Nephron (organoid): ENCODE data around the gene AMBP.

Experiments used
- H3K27ac Mint-ChIP-seq, 3 experiments: 2 replicates each; pipeline ENCODE4 v1.8.0; 2020; ENCODE audit warnings: mixed read lengths in 3 of 3, mild to moderate bottlenecking in 2 of 3, moderate library complexity in 1 of 3
- H3K27me3 Mint-ChIP-seq: 2 replicates; pipeline ENCODE4 v1.8.0; 2021; ENCODE audit warnings: low read depth, mild to moderate bottlenecking, moderate library complexity, mixed read lengths
- H3K36me3 Mint-ChIP-seq: 2 replicates; pipeline ENCODE4 v1.8.0; 2020; ENCODE audit warnings: low read depth, mixed read lengths
- H3K4me1 Mint-ChIP-seq: 2 replicates; pipeline ENCODE4 v1.8.0; 2020; ENCODE audit warnings: mixed read lengths
- H3K4me3 Mint-ChIP-seq, 3 experiments: 2 replicates each; pipeline ENCODE4 v1.8.0; 2020; ENCODE audit warnings: mild to moderate bottlenecking in 3 of 3, mixed read lengths in 3 of 3, moderate library complexity in 2 of 3
- H3K9me3 Mint-ChIP-seq: 2 replicates; pipeline ENCODE4 v1.8.0; 2020; ENCODE audit warnings: mixed read lengths
- TF ChIP-seq, protein P1 (sequence below), 3 experiments: fragments of 200-600 bp; sonication (generic); IDR thresholded peaks; one replicate each; pipeline ENCODE4 v1.5.0; 2021; ENCODE audit warnings: antibody characterized with exemption in 3 of 3; ENCODE audit not compliant: unreplicated experiment in 3 of 3

Gene AMBP

DNA sequence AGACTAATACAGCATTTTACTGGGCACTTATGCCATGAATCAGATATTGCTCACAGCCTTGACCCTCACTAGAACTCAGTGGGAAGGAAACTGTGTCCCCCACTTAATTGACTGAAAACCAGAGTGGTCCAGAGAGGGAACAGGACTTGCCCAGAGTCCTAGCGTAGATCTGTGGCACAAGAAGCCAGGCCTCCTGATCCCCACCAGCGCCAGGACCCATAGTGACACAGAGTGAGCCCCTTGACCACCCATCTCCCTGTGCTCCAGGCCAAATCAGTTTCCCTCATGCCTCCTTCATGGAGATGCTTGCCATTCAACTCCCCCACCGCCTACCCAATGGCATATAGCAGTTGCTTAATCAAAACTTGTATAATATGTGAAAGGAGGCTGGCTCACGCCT, 12.7 kb upstream of the AMBP start:
- Mint-ChIP-seq H3K36me3 (peaks cover 4% of the 10 kb centered on the region), H3K27me3 (peaks cover 18% of the 10 kb centered on the region)

DNA sequence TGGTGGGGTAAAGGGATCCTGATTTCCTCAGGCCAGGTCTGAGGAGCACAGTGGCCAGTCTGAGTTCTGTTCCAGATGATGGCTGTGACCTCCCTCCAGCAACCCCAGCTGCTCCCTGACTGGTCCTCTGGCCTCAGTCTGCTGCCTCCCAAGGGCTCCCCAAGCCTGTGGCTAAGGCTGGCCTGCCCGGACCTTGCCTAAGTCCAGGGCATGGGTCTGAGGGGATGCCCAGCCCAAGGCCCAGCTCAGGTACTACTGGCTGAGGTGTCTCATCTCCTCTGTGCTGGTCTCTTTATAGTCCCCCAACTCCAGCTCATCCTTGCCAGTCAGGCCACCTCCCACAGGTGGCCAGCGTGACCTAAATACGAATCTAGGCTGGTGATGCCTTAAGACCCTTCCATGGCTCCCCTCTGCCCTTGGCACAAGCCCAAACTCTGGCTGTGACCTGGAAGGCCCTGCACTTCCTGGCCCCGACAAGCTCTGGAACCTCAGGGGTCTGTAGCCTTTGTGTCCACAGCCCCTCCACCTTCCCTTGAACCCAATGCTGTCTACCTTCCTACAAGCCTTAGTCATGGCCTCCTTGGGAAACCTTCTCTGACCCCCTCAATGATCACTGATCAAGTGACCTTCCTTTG, 11.2 kb upstream of the AMBP start:
- TF ChIP-seq, protein P1, sequence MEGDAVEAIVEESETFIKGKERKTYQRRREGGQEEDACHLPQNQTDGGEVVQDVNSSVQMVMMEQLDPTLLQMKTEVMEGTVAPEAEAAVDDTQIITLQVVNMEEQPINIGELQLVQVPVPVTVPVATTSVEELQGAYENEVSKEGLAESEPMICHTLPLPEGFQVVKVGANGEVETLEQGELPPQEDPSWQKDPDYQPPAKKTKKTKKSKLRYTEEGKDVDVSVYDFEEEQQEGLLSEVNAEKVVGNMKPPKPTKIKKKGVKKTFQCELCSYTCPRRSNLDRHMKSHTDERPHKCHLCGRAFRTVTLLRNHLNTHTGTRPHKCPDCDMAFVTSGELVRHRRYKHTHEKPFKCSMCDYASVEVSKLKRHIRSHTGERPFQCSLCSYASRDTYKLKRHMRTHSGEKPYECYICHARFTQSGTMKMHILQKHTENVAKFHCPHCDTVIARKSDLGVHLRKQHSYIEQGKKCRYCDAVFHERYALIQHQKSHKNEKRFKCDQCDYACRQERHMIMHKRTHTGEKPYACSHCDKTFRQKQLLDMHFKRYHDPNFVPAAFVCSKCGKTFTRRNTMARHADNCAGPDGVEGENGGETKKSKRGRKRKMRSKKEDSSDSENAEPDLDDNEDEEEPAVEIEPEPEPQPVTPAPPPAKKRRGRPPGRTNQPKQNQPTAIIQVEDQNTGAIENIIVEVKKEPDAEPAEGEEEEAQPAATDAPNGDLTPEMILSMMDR (IDR thresholded peaks at IDR 0.05; ENCODE audit: unreplicated experiment in 3 of 3): no peak
- Mint-ChIP-seq H3K4me1 (peaks cover 9% of the 10 kb centered on the region), H3K27ac (no peak overlapping the region), H3K27me3 (peaks cover 18% of the 10 kb centered on the region), H3K36me3 (no peaks in the 10 kb centered on the region), H3K4me3 (no peak overlapping the region), H3K9me3 (no peaks in the 10 kb centered on the region)

More for the DNA sequence above, 12.7 kb upstream of the AMBP start:
- H3K4me1 Mint-ChIP-seq: peaks cover 3% of the 10 kb centered on the region
- H3K27ac Mint-ChIP-seq: no peak overlapping the region
- H3K9me3 Mint-ChIP-seq: no peaks in the 10 kb centered on the region
- H3K4me3 Mint-ChIP-seq: no peak overlapping the region
- TF ChIP-seq, protein P1 (IDR thresholded peaks at IDR 0.05; ENCODE audit: unreplicated experiment in 3 of 3): no peak

- H3K4me1 Mint-ChIP-seq: peaks cover 15% of the 10 kb centered on the region
- H3K36me3 Mint-ChIP-seq: no peaks in the 10 kb centered on the region
- no peak overlapping the region for H3K27ac Mint-ChIP-seq
- peaks cover 18% of the 10 kb centered on the region for H3K27me3 Mint-ChIP-seq
- TF ChIP-seq, protein P1 (IDR thresholded peaks at IDR 0.05; ENCODE audit: unreplicated experiment in 3 of 3): no peak
- H3K9me3 Mint-ChIP-seq: no peaks in the 10 kb centered on the region
- no peak overlapping the region for H3K4me3 Mint-ChIP-seq
Observed at GRCh38 chr9:114088571-114089170, 10.6 kb upstream of the AMBP start.

DNA sequence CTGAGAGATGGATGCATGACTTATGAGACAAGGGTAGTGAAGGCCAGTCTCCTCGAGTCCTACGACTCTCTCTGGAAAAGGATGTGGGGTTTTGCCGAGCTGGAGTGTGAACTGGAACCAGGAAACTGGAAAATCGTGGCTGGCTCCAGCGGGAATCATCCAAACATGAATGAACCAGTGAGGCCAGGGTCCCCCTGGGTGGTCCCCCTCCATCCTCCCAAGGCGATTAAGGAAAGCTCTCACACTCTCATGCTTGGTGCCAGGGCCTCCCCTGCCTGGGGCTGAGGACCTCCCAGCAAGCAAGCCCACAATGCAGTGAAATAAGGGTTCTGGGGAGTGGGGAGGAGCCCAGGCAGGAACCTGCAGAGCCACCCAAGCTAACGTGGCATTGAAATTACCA, 9.6 kb upstream of the AMBP start:
- TF ChIP-seq, protein P1 (IDR thresholded peaks at IDR 0.05; ENCODE audit: unreplicated experiment in 3 of 3): no peak
- Mint-ChIP-seq H3K27me3 (peaks cover 14% of the 10 kb centered on the region), H3K36me3 (no peaks in the 10 kb centered on the region), H3K4me3 (no peak overlapping the region), H3K9me3 (no peaks in the 10 kb centered on the region), H3K4me1 (peaks cover 25% of the 10 kb centered on the region), H3K27ac (peak overlapping the region in 1 of 3 experiments; percentile 19)

- Mint-ChIP-seq H3K4me3 (no peak overlapping the region), H3K9me3 (no peaks in the 10 kb centered on the region), H3K27ac (peak overlapping the region; percentile 2 to 49 (median 11)), H3K36me3 (no peaks in the 10 kb centered on the region), H3K27me3 (peaks cover 16% of the 10 kb centered on the region), H3K4me1 (peaks cover 31% of the 10 kb centered on the region)
- TF ChIP-seq, protein P1 (IDR thresholded peaks at IDR 0.05; ENCODE audit: unreplicated experiment in 3 of 3): no peak
Observed at GRCh38 chr9:114086607-114087006, 8.5 kb upstream of the AMBP start.

- no peaks in the 10 kb centered on the region for H3K9me3 Mint-ChIP-seq
- TF ChIP-seq, protein P1 (IDR thresholded peaks at IDR 0.05; ENCODE audit: unreplicated experiment in 3 of 3): no peak
- H3K4me3 Mint-ChIP-seq: no peak overlapping the region
- H3K36me3 Mint-ChIP-seq: no peaks in the 10 kb centered on the region
- peaks cover 31% of the 10 kb centered on the region for H3K4me1 Mint-ChIP-seq
- H3K27ac Mint-ChIP-seq: peak overlapping the region in 2 of 3 experiments; percentile 2 to 11
- H3K27me3 Mint-ChIP-seq: peaks cover 19% of the 10 kb centered on the region
Observed at GRCh38 chr9:114086009-114086408, 7.9 kb upstream of the AMBP start.
